ENCODE results near the gene RHD.
"Not testable (repeated sequence)": the region's sequence is repeated elsewhere in the genome, so short reads cannot be mapped to it uniquely, and the experiment has no call there.

- TF ChIP-seq CTCF (conservative IDR thresholded peaks at IDR 0.05; ENCODE audit: low read length); EZH2phosphoT487 (IDR thresholded peaks at IDR 0.05; ENCODE audit: borderline replicate concordance, low read depth, low read length): not testable (repeated sequence)
Observed at GRCh38 chr1:25300729-25301128, 28.4 kb downstream of the RHD start.
